GM12878 (cell line): ENCODE data around the gene SCCPDH. TPM values are rescaled to one million over a fixed set of nuclear protein-coding genes. Genes with fewer than 3 reads are reported as not detected.

ENCODE experiments used
- BHLHE40 ChIP-seq, 2 experiments: fragments of 450-650 bp in 1 of 2; IDR thresholded peaks; 2 replicates each; pipeline ENCODE4 v1.6.1; 2011 to 2017; ENCODE audit warnings: low read depth in 2 of 2, borderline replicate concordance in 1 of 2, improper control_type of control experiment in 1 of 2, low read length in 1 of 2, mild to moderate bottlenecking in 1 of 2
- DPF2 ChIP-seq: fragments of 450-650 bp; IDR thresholded peaks from 2 replicates; pipeline ENCODE4 v1.6.1; 2017; ENCODE audit warnings: mild to moderate bottlenecking
- GATAD2B ChIP-seq: fragments of 450-650 bp; conservative IDR thresholded peaks from 2 replicates; pipeline ENCODE4 v1.6.1; 2017; ENCODE audit warnings: low read depth, mild to moderate bottlenecking, moderate library complexity
- IRF3 ChIP-seq: fragments of 450-650 bp; IDR thresholded peaks from 2 replicates; pipeline ENCODE4 v1.6.1; 2014; ENCODE audit warnings: mild to moderate bottlenecking
- IRF4 ChIP-seq: IDR thresholded peaks from 2 replicates; pipeline ENCODE4 v1.6.1; 2011; ENCODE audit warnings: low read depth, low read length
- PAX5 ChIP-seq: IDR thresholded peaks from 2 replicates; pipeline ENCODE4 v1.6.1; 2011; ENCODE audit warnings: low read depth, low read length, borderline replicate concordance
- PML ChIP-seq: IDR thresholded peaks from 2 replicates; pipeline ENCODE4 v1.6.1; 2012; ENCODE audit warnings: low read length, inconsistent platforms
- POLR2AphosphoS2 ChIP-seq: IDR thresholded peaks from 2 replicates; pipeline ENCODE4 v1.6.1; 2011; ENCODE audit warnings: low read depth, mild to moderate bottlenecking, low read length, improper control_type of control experiment, moderate library complexity
- POU2F2 ChIP-seq: IDR thresholded peaks from 3 replicates; pipeline ENCODE4 v1.6.1; 2011; ENCODE audit warnings: low read depth, mild to moderate bottlenecking, low read length, borderline replicate concordance
- RBBP5 ChIP-seq: fragments of 200-600 bp; sonication (generic); conservative IDR thresholded peaks from 2 replicates; pipeline ENCODE4 v1.6.1; 2016
- SIN3A ChIP-seq: IDR thresholded peaks from 2 replicates; pipeline ENCODE4 v1.6.1; 2012; ENCODE audit warnings: low read depth, low read length, improper control_type of control experiment
- WRNIP1 ChIP-seq: IDR thresholded peaks from 2 replicates; pipeline ENCODE4 v1.6.1; 2011; ENCODE audit warnings: low read depth, low read length, improper control_type of control experiment, borderline replicate concordance
- ZNF24 ChIP-seq: fragments of 450-650 bp; IDR thresholded peaks from 2 replicates; pipeline ENCODE4 v1.6.1; 2017; ENCODE audit warnings: antibody characterized with exemption, mild to moderate bottlenecking
- polyA plus RNA-seq, 11 experiments: library from polyadenylated mRNA; depleted of rRNA in 4 of 11; unstranded in 6 of 11; stranded (reverse) in 5 of 11; fragments of >200 nt; fragmentation: Nextera tagmentation in 4 of 11; fragmentation: Illumina TruSeq in 1 of 11; extraction: Ambion mirVana in 4 of 11; extraction: Trizol in 1 of 11; gene quantifications; 1 replicate in 1 of 11; 2 replicates in 10 of 11; pipeline versions ENCODE4 v1.2.1 to v1.2.3, GENCODE V29; 2011 to 2016; ENCODE audit warnings: inconsistent platforms in 2 of 11, missing spikeins in 2 of 11, low read depth in 1 of 11
- total RNA-seq, 4 experiments: library from RNA; depleted of rRNA in 3 of 4; stranded (reverse); fragments of >200 nt in 3 of 4; fragmentation: Illumina TruSeq in 1 of 4; extraction: Trizol in 1 of 4; gene quantifications; 2 replicates each; pipeline versions ENCODE4 v1.2.1 to v1.2.3, GENCODE V29; 2013 to 2021
- TF ChIP-seq, protein P1 (sequence below): fragments of 450-650 bp; IDR thresholded peaks from 2 replicates; pipeline ENCODE4 v1.6.1; 2017; ENCODE audit warnings: mild to moderate bottlenecking, low read depth, inconsistent platforms; ENCODE audit not compliant: poor library complexity, severe bottlenecking
- TF ChIP-seq, protein P2 (sequence below): IDR thresholded peaks from 2 replicates; pipeline ENCODE4 v1.6.1; 2012; ENCODE audit warnings: low read depth, low read length, improper control_type of control experiment
- TF ChIP-seq, protein P3 (sequence below): fragments of 450-650 bp; formaldehyde crosslinking; IDR thresholded peaks from 2 replicates; pipeline ENCODE4 v1.4.0; 2022; ENCODE audit warnings: mild to moderate bottlenecking, moderate library complexity
- TF ChIP-seq, protein P4 (sequence below): fragments of 450-650 bp; IDR thresholded peaks from 2 replicates; pipeline ENCODE4 v1.6.1; 2017; ENCODE audit warnings: mild to moderate bottlenecking, moderate library complexity
- TF ChIP-seq, protein P5 (sequence below): IDR thresholded peaks from 2 replicates; pipeline ENCODE4 v1.6.1; 2011; ENCODE audit warnings: low read depth, mild to moderate bottlenecking, low read length, moderate library complexity, borderline replicate concordance; ENCODE audit errors: extremely low read depth

The SCCPDH gene
- total and polyA plus RNA-seq, 10 of the 15 experiments (the other 5 are each of a cell fraction or from before 2014, with no cell fraction given), result 5.4 to 44.8 (median 24.5) TPM

DNA sequence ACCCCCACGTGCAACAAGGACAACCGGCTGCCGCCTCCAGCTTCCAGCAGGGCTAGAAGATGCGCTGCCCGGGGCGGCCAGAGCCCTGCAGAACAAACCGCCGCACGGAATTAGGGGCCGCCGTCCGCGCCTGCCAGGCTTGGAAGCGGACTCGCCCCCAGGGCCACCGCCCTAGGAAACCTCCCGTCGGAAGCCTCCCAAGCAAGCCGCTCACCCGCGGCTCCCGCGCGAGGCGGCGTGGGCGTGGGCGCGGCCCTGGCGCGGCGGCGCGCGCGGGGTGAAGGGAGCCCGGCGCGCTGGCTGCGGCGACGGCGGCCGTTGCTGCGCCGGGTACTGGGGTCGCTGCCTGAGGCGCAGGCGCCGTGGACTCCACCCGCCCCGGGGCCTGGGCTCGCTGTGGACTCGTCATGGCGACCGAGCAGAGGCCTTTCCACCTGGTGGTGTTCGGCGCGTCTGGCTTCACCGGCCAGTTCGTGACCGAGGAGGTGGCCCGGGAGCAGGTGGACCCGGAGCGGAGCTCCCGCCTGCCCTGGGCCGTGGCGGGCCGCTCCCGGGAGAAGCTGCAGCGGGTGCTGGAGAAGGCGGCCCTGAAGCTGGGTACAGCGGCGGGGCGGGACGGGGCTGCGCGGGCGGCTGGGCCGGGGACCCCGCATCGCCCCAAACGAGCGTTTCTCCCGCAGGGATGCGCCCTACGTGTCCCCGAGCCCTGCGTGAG is at the start of gene SCCPDH (continued):
- TF ChIP-seq PML (0 out of 2 replicates have a peak, but pooled peaks have one; percentile 40), PAX5 (no peak), WRNIP1 (no peak), RBBP5 (no peak), IRF3 (no peak), BHLHE40 (IDR thresholded peaks at IDR 0.05; ENCODE audit: borderline replicate concordance in 1 of 2, low read depth in 2 of 2, low read length in 1 of 2) (peak in 1 of 2 experiments; percentile 64; a peak in 2 of 4 replicates), IRF4 (no peak), POLR2AphosphoS2 (peak; percentile 77), GATAD2B (no peak; the same call in none of the 2 replicates), DPF2 (0 out of 2 replicates have a peak, but pooled peaks have one; percentile 44), SIN3A (0 out of 2 replicates have a peak, but pooled peaks have one; percentile 37), POU2F2 (0 out of 3 replicates have a peak, but pooled peaks have one; percentile 14), ZNF24 (no peak)
- TF ChIP-seq, protein P1, sequence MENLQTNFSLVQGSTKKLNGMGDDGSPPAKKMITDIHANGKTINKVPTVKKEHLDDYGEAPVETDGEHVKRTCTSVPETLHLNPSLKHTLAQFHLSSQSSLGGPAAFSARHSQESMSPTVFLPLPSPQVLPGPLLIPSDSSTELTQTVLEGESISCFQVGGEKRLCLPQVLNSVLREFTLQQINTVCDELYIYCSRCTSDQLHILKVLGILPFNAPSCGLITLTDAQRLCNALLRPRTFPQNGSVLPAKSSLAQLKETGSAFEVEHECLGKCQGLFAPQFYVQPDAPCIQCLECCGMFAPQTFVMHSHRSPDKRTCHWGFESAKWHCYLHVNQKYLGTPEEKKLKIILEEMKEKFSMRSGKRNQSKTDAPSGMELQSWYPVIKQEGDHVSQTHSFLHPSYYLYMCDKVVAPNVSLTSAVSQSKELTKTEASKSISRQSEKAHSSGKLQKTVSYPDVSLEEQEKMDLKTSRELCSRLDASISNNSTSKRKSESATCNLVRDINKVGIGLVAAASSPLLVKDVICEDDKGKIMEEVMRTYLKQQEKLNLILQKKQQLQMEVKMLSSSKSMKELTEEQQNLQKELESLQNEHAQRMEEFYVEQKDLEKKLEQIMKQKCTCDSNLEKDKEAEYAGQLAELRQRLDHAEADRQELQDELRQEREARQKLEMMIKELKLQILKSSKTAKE, result no peak
- TF ChIP-seq, protein P2, sequence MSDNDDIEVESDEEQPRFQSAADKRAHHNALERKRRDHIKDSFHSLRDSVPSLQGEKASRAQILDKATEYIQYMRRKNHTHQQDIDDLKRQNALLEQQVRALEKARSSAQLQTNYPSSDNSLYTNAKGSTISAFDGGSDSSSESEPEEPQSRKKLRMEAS, result 0 out of 2 replicates have a peak, but pooled peaks have one; percentile 7
- TF ChIP-seq, protein P3, sequence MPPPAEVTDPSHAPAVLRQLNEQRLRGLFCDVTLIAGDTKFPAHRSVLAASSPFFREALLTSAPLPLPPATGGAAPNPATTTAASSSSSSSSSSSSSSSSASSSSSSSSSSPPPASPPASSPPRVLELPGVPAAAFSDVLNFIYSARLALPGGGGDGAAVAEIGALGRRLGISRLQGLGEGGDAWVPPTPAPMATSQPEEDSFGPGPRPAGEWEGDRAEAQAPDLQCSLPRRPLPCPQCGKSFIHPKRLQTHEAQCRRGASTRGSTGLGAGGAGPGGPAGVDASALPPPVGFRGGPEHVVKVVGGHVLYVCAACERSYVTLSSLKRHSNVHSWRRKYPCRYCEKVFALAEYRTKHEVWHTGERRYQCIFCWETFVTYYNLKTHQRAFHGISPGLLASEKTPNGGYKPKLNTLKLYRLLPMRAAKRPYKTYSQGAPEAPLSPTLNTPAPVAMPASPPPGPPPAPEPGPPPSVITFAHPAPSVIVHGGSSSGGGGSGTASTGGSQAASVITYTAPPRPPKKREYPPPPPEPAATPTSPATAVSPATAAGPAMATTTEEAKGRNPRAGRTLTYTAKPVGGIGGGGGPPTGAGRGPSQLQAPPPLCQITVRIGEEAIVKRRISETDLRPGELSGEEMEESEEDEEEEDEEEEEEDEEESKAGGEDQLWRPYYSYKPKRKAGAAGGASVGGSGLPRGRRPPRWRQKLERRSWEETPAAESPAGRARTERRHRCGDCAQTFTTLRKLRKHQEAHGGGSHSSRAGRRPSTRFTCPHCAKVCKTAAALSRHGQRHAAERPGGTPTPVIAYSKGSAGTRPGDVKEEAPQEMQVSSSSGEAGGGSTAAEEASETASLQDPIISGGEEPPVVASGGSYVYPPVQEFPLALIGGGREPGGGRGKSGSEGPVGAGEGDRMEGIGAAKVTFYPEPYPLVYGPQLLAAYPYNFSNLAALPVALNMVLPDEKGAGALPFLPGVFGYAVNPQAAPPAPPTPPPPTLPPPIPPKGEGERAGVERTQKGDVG (CRISPR knock-in tag), result no peak
- TF ChIP-seq, protein P4, sequence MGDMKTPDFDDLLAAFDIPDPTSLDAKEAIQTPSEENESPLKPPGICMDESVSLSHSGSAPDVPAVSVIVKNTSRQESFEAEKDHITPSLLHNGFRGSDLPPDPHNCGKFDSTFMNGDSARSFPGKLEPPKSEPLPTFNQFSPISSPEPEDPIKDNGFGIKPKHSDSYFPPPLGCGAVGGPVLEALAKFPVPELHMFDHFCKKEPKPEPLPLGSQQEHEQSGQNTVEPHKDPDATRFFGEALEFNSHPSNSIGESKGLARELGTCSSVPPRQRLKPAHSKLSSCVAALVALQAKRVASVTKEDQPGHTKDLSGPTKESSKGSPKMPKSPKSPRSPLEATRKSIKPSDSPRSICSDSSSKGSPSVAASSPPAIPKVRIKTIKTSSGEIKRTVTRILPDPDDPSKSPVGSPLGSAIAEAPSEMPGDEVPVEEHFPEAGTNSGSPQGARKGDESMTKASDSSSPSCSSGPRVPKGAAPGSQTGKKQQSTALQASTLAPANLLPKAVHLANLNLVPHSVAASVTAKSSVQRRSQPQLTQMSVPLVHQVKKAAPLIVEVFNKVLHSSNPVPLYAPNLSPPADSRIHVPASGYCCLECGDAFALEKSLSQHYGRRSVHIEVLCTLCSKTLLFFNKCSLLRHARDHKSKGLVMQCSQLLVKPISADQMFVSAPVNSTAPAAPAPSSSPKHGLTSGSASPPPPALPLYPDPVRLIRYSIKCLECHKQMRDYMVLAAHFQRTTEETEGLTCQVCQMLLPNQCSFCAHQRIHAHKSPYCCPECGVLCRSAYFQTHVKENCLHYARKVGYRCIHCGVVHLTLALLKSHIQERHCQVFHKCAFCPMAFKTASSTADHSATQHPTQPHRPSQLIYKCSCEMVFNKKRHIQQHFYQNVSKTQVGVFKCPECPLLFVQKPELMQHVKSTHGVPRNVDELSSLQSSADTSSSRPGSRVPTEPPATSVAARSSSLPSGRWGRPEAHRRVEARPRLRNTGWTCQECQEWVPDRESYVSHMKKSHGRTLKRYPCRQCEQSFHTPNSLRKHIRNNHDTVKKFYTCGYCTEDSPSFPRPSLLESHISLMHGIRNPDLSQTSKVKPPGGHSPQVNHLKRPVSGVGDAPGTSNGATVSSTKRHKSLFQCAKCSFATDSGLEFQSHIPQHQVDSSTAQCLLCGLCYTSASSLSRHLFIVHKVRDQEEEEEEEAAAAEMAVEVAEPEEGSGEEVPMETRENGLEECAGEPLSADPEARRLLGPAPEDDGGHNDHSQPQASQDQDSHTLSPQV, result no peak
- TF ChIP-seq, protein P5, sequence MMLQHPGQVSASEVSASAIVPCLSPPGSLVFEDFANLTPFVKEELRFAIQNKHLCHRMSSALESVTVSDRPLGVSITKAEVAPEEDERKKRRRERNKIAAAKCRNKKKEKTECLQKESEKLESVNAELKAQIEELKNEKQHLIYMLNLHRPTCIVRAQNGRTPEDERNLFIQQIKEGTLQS, result no peak
